ENCODE data around the gene SOD2. TPM values are rescaled to one million over a fixed set of nuclear protein-coding genes. Genes with fewer than 3 reads are reported as not detected.

Gene SOD2
- total RNA-seq, 1 experiment from 2014 or later, result 80.5 TPM

GRCh38 chr6:159655409-159655988, 37.5 kb downstream of the SOD2 start:
- H2AFZ ChIP-seq (ENCODE audit: low read length), result no peak overlapping the region
- H4K8ac ChIP-seq (replicated peaks; ENCODE audit: insufficient read length, low read depth, low read length), result no peak overlapping the region
- H3K23ac ChIP-seq (ENCODE audit: insufficient read length, low read depth, low read length), result no peak overlapping the region
- H3K4ac ChIP-seq (ENCODE audit: low read depth, low read length), result no peak overlapping the region
- H2BK120ac ChIP-seq (ENCODE audit: low read depth, low read length, poor library complexity, severe bottlenecking), result no peak overlapping the region
- H3K9ac ChIP-seq (ENCODE audit: extremely low read depth, insufficient read length, low read length), result no peak overlapping the region
- H4K91ac ChIP-seq (ENCODE audit: insufficient read length, low read depth, low read length), result no peak overlapping the region
- peak; percentile 46 for DNase-seq
- H3K56ac ChIP-seq (ENCODE audit: insufficient read length, low read depth, low read length), result no peak overlapping the region
- Mint-ChIP-seq H3K27me3 (ENCODE audit: low read depth) (no peaks in the 10 kb centered on the region; the same call in 1 of the 2 replicates), H3K27ac (peak overlapping the region in 2 of 3 experiments; percentile 22 to 68; a peak in 5 of 7 replicates), H3K4me3 (no peak overlapping the region; a peak in 1 of 5 replicates), H3K9me3 (peaks cover 18 to 27% of the 10 kb centered on the region in 2 experiments), H3K36me3 (ENCODE audit: insufficient read depth in 1 of 3, low read depth in 3 of 3) (peaks cover 12 to 17% (median 15%) of the 10 kb centered on the region in 3 experiments), H3K4me1 (peaks cover 17 to 18% of the 10 kb centered on the region in 2 experiments)
- H2BK20ac ChIP-seq (ENCODE audit: low read depth, low read length, poor library complexity, severe bottlenecking), result no peak overlapping the region
- no peak for TF ChIP-seq CTCF (conservative IDR thresholded peaks at IDR 0.05)
- no peak overlapping the region for H4K5ac ChIP-seq (ENCODE audit: insufficient read length, low read depth, low read length)
- no peaks in the 10 kb centered on the region for H4K20me1 ChIP-seq (ENCODE audit: control insufficient read depth, insufficient read depth, insufficient read length)
- H3T11ph ChIP-seq (ENCODE audit: low read length), result no peak overlapping the region
- no peaks in the 10 kb centered on the region for H3K79me2 ChIP-seq (ENCODE audit: insufficient read depth, low read length)
- no CpG with 5 or more reads among the region's 9 CpGs for WGBS (ENCODE audit: extremely low coverage, insufficient read length, low lambda C conversion rate)
- no peak overlapping the region for H2BK12ac ChIP-seq (ENCODE audit: insufficient read length, low read depth, low read length)
- peak overlapping the region; percentile 63 for H3K18ac ChIP-seq (ENCODE audit: insufficient read length, low read depth, low read length)
- H3K27ac ChIP-seq (ENCODE audit: insufficient read length, low read depth, low read length), result no peak overlapping the region
- no peak overlapping the region for H2AK5ac ChIP-seq (ENCODE audit: insufficient read length, low read length)
- H3K14ac ChIP-seq (ENCODE audit: insufficient read depth, low read length), result peak overlapping the region; percentile 40
- no peaks in the 10 kb centered on the region for H3K23me2 ChIP-seq (ENCODE audit: insufficient read length, low read depth, low read length, poor library complexity, severe bottlenecking)
- no peaks in the 10 kb centered on the region for H3K9me3 ChIP-seq (ENCODE audit: control insufficient read depth, low read depth, low read length)
- H3K4me2 ChIP-seq (ENCODE audit: insufficient read depth, insufficient read length, low read length), result no peak overlapping the region
- no peak overlapping the region for H2BK5ac ChIP-seq (ENCODE audit: insufficient read length, low read length)
- H3K27me3 ChIP-seq (ENCODE audit: insufficient read depth, low read length), result no peaks in the 10 kb centered on the region
- no peaks in the 10 kb centered on the region for H3K4me1 ChIP-seq (ENCODE audit: insufficient read depth, low read length)
- H3K79me1 ChIP-seq (ENCODE audit: insufficient read depth, low read depth, low read length, poor library complexity, severe bottlenecking), result no peaks in the 10 kb centered on the region
- no peak overlapping the region for H2BK15ac ChIP-seq (ENCODE audit: low read depth, low read length)

All from H9 (cell line).